HepG2 (cell line): ENCODE data around the gene AQP7. TPM values are rescaled to one million over a fixed set of nuclear protein-coding genes. Genes with fewer than 3 reads are reported as not detected.

Experiments used
- CBFB ChIP-seq: sonication (generic); formaldehyde crosslinking; IDR thresholded peaks from 2 replicates; pipeline ENCODE4 v1.4.0; 2020; ENCODE audit warnings: missing genetic modification reagents
- CHD4 ChIP-seq: fragments of 200-600 bp; sonication (generic); IDR thresholded peaks from 2 replicates; pipeline ENCODE4 v1.7.0; 2017; ENCODE audit warnings: mild to moderate bottlenecking, low read length, borderline replicate concordance
- ERF ChIP-seq: IDR thresholded peaks from 2 replicates; pipeline ENCODE4 v1.6.1; 2018; ENCODE audit warnings: missing biosample characterization, missing genetic modification reagents
- ESRRA ChIP-seq: sonication (generic); formaldehyde crosslinking; IDR thresholded peaks from 2 replicates; pipeline ENCODE4 v1.5.1; 2020; ENCODE audit warnings: mild to moderate bottlenecking, low read depth, missing genetic modification reagents
- EZH2 ChIP-seq: conservative IDR thresholded peaks from 2 replicates; pipeline ENCODE4 v1.6.1; 2012; ENCODE audit warnings: mild to moderate bottlenecking, low read depth, low read length, moderate library complexity
- FOSL1 ChIP-seq: sonication (generic); formaldehyde crosslinking; IDR thresholded peaks from 2 replicates; pipeline ENCODE4 v1.9.0; 2021; ENCODE audit warnings: missing genetic modification reagents, borderline replicate concordance
- FOSL2 ChIP-seq: sonication (generic); formaldehyde crosslinking; IDR thresholded peaks from 2 replicates; pipeline ENCODE4 v1.4.0; 2020; ENCODE audit warnings: missing genetic modification reagents
- IRF9 ChIP-seq: sonication (generic); formaldehyde crosslinking; IDR thresholded peaks from 2 replicates; pipeline ENCODE4 v1.8.0; 2022; ENCODE audit warnings: missing genetic modification reagents, mild to moderate bottlenecking, borderline replicate concordance
- MAF1 ChIP-seq: sonication (generic); formaldehyde crosslinking; IDR thresholded peaks from 2 replicates; pipeline ENCODE4 v1.5.0; 2020; ENCODE audit warnings: missing genetic modification reagents, borderline replicate concordance
- NR3C1 ChIP-seq: sonication (generic); formaldehyde crosslinking; IDR thresholded peaks from 2 replicates; pipeline ENCODE4 v1.4.0; 2020; ENCODE audit warnings: missing genetic modification reagents
- SP140L ChIP-seq: sonication (generic); formaldehyde crosslinking; IDR thresholded peaks from 2 replicates; pipeline ENCODE4 v1.4.0; 2020; ENCODE audit warnings: missing genetic modification reagents, borderline replicate concordance
- SRY ChIP-seq: sonication (generic); formaldehyde crosslinking; IDR thresholded peaks from 2 replicates; pipeline ENCODE4 v1.8.0; 2022; ENCODE audit warnings: mild to moderate bottlenecking, missing genetic modification reagents
- TBX2 ChIP-seq: sonication (generic); formaldehyde crosslinking; IDR thresholded peaks from 2 replicates; pipeline ENCODE4 v1.5.0; 2020; ENCODE audit warnings: missing genetic modification reagents, mild to moderate bottlenecking, borderline replicate concordance
- TBX3 ChIP-seq: fragments of 450-650 bp; IDR thresholded peaks from 2 replicates; pipeline ENCODE4 v1.6.1; 2017; ENCODE audit warnings: antibody characterized with exemption, mild to moderate bottlenecking, inconsistent platforms, borderline replicate concordance
- ZBTB20 ChIP-seq: sonication (generic); formaldehyde crosslinking; IDR thresholded peaks from 2 replicates; pipeline ENCODE4 v1.8.1; 2023; ENCODE audit warnings: missing genetic modification reagents, low read depth, mild to moderate bottlenecking, borderline replicate concordance
- ZFP36 ChIP-seq: fragments of 150-350 bp; IDR thresholded peaks from 2 replicates; pipeline ENCODE4 v1.6.1; 2018; ENCODE audit warnings: borderline replicate concordance, low read length, low read depth; ENCODE audit not compliant: partially characterized antibody
- ZFP90 ChIP-seq: sonication (generic); formaldehyde crosslinking; IDR thresholded peaks from 2 replicates; pipeline ENCODE4 v1.8.0; 2022; ENCODE audit warnings: missing genetic modification reagents, mild to moderate bottlenecking, inconsistent platforms, borderline replicate concordance
- ZNF333 ChIP-seq: sonication (generic); formaldehyde crosslinking; IDR thresholded peaks from 2 replicates; pipeline ENCODE4 v1.4.0; 2020; ENCODE audit warnings: mild to moderate bottlenecking, missing genetic modification reagents, borderline replicate concordance
- ZNF34 ChIP-seq: sonication (generic); formaldehyde crosslinking; IDR thresholded peaks from 2 replicates; pipeline ENCODE4 v1.4.0; 2020; ENCODE audit warnings: mild to moderate bottlenecking, missing genetic modification reagents, borderline replicate concordance
- ZNF543 ChIP-seq: sonication (generic); formaldehyde crosslinking; IDR thresholded peaks from 2 replicates; pipeline ENCODE4 v1.4.0; 2020; ENCODE audit warnings: mild to moderate bottlenecking, missing genetic modification reagents
- ZNF556 ChIP-seq: sonication (generic); formaldehyde crosslinking; IDR thresholded peaks from 2 replicates; pipeline ENCODE4 v1.4.0; 2020; ENCODE audit warnings: mild to moderate bottlenecking, missing genetic modification reagents, borderline replicate concordance
- ZNF563 ChIP-seq: sonication (generic); formaldehyde crosslinking; IDR thresholded peaks from 2 replicates; pipeline ENCODE4 v1.8.0; 2022; ENCODE audit warnings: mild to moderate bottlenecking, moderate library complexity, missing genetic modification reagents
- ZNF639 ChIP-seq: conservative IDR thresholded peaks from 2 replicates; pipeline ENCODE4 v1.6.1; 2018; ENCODE audit warnings: missing genetic modification reagents
- ZNF670 ChIP-seq: sonication (generic); formaldehyde crosslinking; IDR thresholded peaks from 2 replicates; pipeline ENCODE4 v1.8.0; 2022; ENCODE audit warnings: mild to moderate bottlenecking, missing genetic modification reagents, borderline replicate concordance
- polyA plus RNA-seq, 8 experiments: library from polyadenylated mRNA; depleted of rRNA in 3 of 8; stranded (reverse) in 7 of 8; unstranded in 1 of 8; fragments of >200 nt; fragmentation: Illumina TruSeq in 4 of 8; extraction: Trizol in 4 of 8; gene quantifications; 2 replicates each; pipeline versions ENCODE4 v1.2.1 to v1.2.3, GENCODE V29; 2011 to 2016; ENCODE audit warnings: low read depth in 4 of 8, missing spikeins in 1 of 8, mixed read lengths in 1 of 8; ENCODE audit not compliant: insufficient read depth in 1 of 8
- total RNA-seq, 5 experiments: library from RNA; depleted of rRNA; stranded (reverse); fragments of >200 nt; fragmentation: Illumina TruSeq; extraction: Trizol; gene quantifications; 2 replicates each; pipeline ENCODE4 v1.2.3, GENCODE V29; 2016; ENCODE audit warnings: low read depth in 1 of 5
- TF ChIP-seq, protein P1 (sequence below): IDR thresholded peaks from 2 replicates; pipeline ENCODE4 v1.6.1; 2016
- TF ChIP-seq, protein P2 (sequence below): sonication (generic); formaldehyde crosslinking; IDR thresholded peaks from 2 replicates; pipeline ENCODE4 v1.4.0; 2020; ENCODE audit warnings: missing genetic modification reagents

Gene AQP7
- total and polyA plus RNA-seq, 2 of the 13 experiments (the other 11 are each of a cell fraction or from before 2014, with no cell fraction given) = 1.9 to 2.1 TPM

DNA sequence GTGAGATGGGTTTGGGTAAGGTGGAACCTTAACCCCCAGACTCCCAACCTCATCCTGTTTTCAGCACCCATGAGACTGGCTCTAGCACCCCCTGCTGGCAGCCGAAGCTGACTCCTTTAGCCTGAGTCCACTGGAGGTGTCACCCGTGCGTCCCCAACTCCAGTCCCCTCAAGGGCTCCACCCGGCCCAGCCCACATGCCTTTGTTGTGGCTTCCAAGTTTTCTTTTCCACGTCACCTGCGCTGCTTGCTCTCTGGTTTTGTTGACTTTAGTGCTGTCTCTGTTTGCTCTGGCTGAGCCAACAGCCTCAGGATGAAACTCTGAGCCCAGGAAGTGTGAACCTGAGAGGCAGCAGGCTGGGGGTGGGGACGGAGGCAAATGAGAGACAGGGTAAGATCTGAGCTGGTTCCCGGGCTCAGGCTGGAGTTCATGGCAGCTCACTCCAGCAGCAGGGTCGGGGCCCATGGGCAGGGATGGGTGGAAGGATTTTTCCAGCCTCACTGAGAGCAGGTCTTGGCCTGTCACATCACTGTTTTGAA, 13.2 kb upstream of the AQP7 start (continued):
- TF ChIP-seq ZNF639 (CRISPR knock-in tag) (peak; percentile 65; the same call in 1 of the 2 replicates), ZNF543 (no peak; the same call in none of the 2 replicates), ZNF670 (CRISPR knock-in tag) (peak; percentile 98), ERF (CRISPR knock-in tag) (peak; percentile 97), FOSL2 (CRISPR knock-in tag) (peak; percentile 96), TBX2 (CRISPR knock-in tag) (peak; percentile 100), SP140L (CRISPR knock-in tag) (no peak), ZBTB20 (CRISPR knock-in tag) (peak; percentile 85; the same call in 1 of the 2 replicates), TBX3 (peak; percentile 100), ZNF333 (CRISPR knock-in tag) (peak; percentile 53; the same call in 1 of the 2 replicates), CHD4 (no peak), CBFB (peak; percentile 100), ZFP36 (peak; percentile 79), NR3C1 (CRISPR knock-in tag) (no peak), ZNF556 (peak; percentile 99), SRY (CRISPR knock-in tag) (no peak), ESRRA (peak; percentile 84; the same call in 1 of the 2 replicates), FOSL1 (CRISPR knock-in tag) (no peak; the same call in 1 of the 2 replicates), IRF9 (peak; percentile 91), EZH2 (no peak), ZNF34 (peak; percentile 94), ZFP90 (CRISPR knock-in tag) (0 out of 2 replicates have a peak, but pooled peaks have one; percentile 82), MAF1 (CRISPR knock-in tag) (no peak; the same call in 1 of the 2 replicates), ZNF563 (peak; percentile 46; the same call in 1 of the 2 replicates)
- TF ChIP-seq, protein P1, sequence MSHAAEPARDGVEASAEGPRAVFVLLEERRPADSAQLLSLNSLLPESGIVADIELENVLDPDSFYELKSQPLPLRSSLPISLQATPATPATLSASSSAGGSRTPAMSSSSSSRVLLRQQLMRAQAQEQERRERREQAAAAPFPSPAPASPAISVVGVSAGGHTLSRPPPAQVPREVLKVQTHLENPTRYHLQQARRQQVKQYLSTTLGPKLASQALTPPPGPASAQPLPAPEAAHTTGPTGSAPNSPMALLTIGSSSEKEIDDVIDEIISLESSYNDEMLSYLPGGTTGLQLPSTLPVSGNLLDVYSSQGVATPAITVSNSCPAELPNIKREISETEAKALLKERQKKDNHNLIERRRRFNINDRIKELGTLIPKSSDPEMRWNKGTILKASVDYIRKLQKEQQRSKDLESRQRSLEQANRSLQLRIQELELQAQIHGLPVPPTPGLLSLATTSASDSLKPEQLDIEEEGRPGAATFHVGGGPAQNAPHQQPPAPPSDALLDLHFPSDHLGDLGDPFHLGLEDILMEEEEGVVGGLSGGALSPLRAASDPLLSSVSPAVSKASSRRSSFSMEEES (CRISPR knock-in tag) = peak; percentile 97
- TF ChIP-seq, protein P2, sequence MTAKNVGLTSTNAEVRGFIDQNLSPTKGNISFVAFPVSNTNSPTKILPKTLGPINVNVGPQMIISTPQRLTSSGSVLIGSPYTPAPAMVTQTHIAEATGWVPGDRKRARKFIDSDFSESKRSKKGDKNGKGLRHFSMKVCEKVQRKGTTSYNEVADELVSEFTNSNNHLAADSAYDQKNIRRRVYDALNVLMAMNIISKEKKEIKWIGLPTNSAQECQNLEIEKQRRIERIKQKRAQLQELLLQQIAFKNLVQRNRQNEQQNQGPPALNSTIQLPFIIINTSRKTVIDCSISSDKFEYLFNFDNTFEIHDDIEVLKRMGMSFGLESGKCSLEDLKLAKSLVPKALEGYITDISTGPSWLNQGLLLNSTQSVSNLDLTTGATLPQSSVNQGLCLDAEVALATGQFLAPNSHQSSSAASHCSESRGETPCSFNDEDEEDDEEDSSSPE (CRISPR knock-in tag) = peak; percentile 67; the same call in 1 of the 2 replicates
